NCI-H748 (cell line): Measurements from ENCODE around the gene NRL.

Source experiments
- DNase-seq: peaks from one replicate; lab custom pipeline; 2025; ENCODE audit not compliant: unreplicated experiment; lab: John Stamatoyannopoulos, UW

NRL gene

GRCh38 chr14:24100982-24101494 is 13.7 kb downstream of the NRL start:
- DNase-seq: no peak

DNA sequence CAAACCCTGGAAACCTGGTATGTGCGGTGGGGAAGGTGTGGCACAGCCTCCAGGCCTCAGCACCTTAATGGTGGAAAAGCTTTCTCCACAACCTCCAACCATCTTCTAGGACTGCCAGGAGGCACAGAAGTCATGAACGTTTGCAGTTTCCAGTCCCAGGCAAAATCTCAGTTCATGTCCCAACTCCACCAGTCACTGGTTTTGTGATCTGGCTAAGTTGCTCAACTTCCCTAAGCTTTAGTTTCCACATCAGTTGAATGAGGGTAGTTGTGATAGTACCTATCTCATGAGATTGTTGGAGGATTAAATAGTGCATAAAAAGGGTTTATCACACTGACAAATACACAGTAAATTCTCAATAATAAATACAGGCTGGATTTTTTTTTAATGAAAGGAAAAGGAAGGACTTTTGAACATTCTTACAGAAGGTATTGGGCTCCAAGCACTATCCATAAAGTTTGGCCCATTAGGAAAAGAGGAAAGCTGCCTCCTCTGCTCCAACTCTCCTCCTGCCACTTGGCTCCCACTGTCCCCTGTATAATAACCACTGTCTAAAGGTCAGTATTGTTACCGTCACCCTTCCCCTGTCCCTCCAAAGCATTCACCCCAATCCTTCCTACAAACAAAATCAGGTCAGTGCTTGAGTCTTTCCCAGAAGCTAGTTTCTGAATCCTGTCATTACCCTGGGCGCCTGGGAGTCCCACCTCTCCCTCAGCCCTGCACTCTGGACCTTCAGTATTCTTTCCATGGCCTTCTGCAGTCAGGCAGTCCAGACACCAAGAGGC is 14.4 kb downstream of the NRL start:
- no peak for DNase-seq

DNA sequence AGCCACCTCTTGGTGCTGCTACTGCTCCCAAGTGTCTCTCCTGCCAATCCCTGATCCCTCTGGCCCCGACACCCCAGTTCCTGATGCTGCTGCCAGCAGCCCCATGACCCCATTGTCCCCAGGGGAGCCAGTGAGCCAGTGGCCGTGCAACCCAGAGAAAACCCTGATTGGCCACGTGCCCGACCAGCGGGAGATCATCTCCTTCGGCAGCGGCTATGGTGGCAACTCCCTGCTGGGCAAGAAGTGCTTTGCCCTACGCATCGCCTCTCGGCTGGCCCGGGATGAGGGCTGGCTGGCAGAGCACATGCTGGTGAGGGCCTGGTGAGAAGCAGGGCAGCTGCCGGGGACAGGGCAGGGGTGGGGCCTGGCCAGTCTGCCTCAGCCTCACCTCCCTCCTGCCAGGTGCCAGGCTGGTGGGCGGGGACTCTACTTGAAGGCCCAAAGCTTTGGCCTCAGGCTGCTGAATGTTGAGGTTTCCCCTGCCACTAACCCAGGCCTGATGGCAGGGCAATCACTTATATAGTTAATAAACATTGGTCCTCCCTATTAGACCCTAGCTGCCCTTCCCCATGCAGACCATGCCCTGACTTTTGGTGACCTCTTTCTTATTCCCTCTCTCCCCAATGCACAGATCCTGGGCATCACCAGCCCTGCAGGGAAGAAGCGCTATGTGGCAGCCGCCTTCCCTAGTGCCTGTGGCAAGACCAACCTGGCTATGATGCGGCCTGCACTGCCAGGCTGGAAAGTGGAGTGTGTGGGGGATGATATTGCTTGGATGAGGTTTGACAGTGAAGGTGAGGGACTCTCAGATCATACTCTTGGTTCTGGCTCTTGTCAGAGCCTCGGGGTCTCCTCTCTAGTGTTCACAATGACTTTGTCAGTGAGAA is 15.6 kb downstream of the NRL start:
- DNase-seq: no peak

DNA sequence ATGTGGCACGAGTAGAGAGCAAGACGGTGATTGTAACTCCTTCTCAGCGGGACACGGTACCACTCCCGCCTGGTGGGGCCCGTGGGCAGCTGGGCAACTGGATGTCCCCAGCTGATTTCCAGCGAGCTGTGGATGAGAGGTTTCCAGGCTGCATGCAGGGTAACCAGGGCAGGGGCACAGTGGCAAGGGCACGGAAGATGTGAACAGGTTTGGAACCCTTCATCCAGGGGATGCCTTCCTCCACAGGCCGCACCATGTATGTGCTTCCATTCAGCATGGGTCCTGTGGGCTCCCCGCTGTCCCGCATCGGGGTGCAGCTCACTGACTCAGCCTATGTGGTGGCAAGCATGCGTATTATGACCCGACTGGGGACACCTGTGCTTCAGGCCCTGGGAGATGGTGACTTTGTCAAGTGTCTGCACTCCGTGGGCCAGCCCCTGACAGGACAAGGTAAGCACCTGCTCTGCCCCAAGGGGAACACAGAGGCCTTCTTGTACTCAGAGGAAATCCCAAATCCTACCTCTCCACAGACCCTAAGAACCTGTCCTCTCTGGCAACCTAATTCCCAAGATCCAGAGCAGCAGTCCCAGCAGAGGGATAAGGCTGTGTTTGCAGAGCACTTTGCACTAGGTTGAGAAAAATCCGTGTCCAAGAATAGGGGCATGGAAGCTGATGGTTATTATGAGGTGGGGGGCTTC is 16.4 kb downstream of the NRL start:
- no peak for DNase-seq

GRCh38 chr14:24096545-24097181 is 18.1 kb downstream of the NRL start:
- no peak for DNase-seq

DNA sequence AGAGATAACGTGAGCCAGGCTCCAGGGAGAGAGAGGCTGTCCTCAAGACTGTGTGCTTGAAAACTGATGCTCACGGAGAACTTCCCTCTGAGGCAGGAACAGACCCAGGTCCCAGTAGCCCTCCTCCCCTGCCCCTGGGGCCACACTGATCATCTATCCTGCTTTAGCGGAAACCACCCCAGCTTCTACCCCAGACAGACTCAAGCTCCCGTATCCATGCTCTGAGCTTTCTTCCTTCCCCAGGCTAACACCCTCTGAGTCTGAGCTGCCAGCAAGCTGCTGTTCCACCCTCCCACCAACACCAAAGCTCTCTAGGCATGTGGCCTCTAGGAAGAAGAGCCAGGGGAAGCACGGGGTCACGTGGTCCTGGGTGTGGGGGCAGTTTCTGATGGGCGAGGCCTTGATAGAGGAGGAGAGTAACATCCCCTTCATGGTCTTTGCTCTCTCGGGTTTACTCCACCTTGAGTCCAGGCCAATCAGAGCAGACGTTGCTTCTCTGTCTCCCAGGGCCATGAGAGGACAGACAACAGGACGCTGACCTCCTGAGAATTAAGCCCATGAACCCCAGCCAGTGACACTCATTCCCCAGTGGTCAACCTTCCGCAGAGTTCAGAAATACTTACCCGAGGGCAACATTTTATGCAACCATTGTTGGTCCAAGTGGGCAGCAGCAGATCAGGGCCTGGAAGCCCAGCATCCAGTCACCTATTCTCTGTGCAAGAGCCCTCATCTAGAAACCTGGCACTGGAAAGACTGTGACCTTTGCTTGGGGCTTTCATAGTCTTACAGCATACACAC is 19.3 kb downstream of the NRL start:
- peak; percentile 15 for DNase-seq

DNA sequence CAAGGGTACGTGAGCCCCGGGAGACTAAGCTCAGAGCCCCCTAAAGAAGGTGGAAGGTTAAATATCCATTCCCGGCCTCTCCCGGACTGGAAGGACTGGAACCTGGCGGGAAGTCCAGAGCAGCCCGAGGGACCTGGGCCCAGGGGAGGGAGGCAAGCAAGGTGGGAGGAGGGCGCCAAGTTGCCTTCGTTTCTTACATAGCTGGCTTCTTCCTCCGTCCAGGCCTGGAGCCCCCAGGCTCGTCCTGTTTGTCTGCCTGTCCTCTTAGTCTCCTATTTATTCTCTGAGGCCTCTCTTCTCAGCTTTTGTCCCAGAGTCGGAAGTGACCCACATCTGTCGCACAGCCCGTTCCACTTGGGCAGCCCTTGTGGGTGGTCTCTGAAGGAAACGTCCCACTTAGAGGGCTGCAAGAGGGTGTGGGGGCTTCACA is 19.9 kb downstream of the NRL start:
- DNase-seq: no peak

DNA sequence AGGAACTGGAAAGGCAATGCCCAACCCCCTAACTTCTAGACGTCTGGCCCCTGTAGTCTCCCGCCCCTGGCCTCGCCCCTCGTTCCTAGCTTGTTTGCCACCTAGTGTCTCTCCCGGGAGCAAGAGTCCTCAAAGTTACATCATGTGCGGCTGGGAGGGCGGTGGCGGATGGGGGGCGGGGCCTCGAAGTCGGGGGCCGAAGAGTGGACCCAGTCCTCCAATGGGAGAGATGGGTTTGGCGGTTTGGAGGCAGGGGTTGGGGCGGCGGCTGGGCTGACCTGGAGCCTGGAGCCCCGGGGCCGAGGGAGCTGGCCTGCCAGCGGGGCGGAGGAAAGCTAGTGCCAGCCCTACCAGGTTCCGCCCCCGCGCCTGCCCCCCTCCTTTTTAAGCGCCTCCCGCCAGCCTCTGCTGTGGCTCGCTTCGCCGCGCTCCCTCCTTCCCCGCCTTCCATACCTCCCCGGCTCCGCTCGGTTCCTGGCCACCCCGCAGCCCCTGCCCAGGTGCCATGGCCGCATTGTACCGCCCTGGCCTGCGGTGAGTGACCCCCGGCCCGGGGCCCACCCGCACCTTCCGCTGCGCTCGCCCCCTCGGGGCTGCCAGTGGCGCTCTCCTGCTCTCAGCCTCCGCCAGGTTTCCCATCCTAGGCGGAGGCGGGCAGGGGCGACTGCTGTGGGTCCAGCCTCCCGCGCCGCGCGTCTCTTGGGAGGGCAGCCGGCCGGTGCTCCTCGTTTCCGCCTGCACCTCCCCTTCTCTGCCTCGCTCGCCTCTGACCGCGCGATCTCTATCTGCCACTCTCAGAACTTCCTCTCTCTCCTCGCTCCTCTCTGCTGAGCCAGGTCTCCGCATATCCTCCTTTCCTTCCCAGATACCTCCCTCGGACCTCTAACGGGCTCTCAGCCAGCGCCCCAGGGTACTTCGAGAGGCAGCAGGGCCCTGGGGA is 20.6 kb downstream of the NRL start, which contains the start of gene PCK2:
PCK2 (plus strand) TSS at position 411 of the 940 bp plus-strand sequence; CDS start at position 506, 95 bp downstream.
- peak; percentile 95 for DNase-seq

DNA sequence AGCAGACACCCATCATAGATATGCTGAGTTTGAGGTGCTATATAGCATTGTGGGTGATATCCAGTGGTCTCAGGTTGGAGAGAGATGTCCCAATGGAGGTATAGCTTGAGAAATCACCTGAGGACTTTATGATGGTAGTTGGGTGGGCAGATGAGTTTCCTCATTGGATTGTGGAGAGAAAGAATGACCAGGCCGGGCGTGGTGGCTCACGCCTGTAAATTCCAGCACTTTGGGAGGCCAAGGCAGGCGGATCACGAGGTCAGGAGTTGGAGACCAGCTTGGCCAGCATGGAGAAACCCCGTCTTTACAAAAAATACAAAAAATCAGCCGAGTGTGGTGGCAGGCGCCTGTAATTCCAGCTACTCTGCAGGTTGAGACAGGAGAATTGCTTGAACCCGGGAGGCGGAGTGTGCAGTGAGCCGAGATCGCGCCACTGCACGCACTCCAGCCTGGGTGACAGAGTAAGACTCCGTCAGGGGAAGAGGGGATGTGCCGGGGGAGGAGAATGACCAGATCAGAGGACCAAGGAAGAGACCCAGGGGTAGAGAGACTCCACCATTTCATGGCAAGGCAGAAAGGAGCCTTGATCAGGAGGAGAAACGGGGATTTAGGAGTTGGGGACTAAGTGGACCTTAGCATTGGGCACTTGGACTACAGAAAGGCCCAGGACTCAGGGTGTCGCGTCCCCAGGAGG is 21.4 kb downstream of the NRL start:
- no peak for DNase-seq

- no peak for DNase-seq
These were observed 22.1 kb downstream of the NRL start for GRCh38 chr14:24092505-24093206.

GRCh38 chr14:24092110-24092504 is 22.6 kb downstream of the NRL start:
- DNase-seq: no peak

DNA sequence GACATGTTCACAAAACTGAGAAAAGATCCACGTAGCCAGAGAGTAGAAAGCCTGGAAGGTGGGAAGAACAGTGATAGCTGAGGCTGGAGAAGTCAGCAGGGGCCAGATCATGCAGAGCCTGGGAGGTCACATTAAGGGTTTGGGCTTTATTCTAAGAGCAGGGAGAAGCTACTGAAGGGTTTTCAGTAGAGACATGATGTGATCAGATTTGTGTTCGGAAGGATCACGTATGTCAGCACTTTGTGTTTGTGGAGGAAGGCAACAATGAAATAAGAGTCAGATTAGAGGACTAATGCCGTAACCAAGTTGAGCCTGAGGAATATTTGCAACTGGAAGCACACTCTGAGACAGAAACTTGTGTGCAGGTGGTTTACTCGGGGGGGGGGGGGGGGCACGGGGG is 24.9 kb downstream of the NRL start:
- no peak for DNase-seq

GRCh38 chr14:24088095-24088494 is 26.7 kb downstream of the NRL start:
- DNase-seq: no peak

DNA sequence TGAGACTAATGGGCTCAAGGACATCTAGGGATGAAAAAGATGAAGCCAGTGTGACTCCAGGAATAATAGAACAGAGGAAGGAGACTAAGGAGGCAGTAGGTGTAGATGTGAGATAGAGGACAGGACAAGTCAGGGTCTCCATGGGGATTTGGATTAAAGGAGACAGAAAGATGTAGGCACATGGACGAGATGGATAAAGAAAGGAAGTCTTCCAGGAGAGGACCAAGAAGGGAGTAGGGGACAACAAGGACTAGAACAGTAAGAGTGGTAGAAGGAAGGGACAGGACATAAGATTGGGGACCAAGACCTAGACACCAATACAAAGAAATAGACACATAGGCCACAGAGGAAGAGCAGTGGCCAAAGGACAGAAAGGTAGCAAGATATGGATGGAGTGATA is 27.7 kb downstream of the NRL start:
- no peak for DNase-seq

GRCh38 chr14:24086193-24086955 is 28.4 kb downstream of the NRL start:
- no peak for DNase-seq

DNA sequence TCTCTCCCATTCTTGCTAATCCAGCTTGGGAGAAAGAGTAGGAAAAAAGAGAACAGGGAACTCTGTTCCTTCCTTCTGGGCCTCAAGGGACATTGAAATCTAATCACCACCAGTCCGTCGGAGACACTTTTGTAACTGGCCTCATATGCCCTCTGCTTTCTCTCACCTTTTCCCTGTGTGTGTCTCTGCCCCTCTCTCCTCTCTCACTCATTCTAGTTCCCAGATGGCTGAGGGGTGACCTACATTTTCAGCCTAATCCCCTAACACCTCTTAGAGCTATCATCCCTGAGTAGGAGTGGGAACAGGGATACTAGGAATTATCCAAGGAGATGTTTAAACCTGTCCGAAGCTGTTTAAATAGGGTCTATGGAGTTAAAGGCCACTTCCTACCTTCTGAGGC is 29.5 kb downstream of the NRL start:
- no peak for DNase-seq

DNA sequence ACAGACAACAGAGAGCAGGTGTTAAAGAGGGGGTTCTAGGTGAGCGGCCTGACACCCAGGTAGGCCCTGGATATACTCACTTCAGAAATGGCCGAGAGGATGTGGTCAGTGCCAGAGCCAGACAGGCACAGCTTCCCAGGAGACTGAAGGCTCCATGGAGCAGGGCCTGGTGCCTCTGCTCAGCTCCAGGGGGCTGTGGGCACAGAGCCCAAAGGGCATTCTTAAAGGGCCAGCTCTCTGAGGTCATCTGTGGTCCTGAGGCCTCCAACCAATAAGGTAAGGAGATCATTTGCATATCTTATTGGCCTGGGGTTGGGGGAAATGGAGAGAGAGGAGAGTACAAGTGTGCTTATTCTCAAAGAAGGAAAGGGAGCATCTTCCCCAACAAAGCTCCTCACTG is 30.3 kb downstream of the NRL start:
- DNase-seq: no peak
